ENCODE measurements around the gene H6PD. TPM values are rescaled to one million over a fixed set of nuclear protein-coding genes. Genes with fewer than 3 reads are reported as not detected.

Gene H6PD
- polyA plus RNA-seq, 1 donor (not counting 4 experiments of a cell fraction or from before 2014, with no cell fraction given) = 3.3 TPM

- FAIRE-seq (no peak), DNase-seq (ENCODE audit: low read depth, low spot score) (no peak)
- Histone ChIP-seq H3K79me2 (ENCODE audit: control insufficient read depth, insufficient read depth, low read length) (no peaks in the 10 kb centered on the region), H3K9me1 (ENCODE audit: control insufficient read depth, extremely low read depth, insufficient read depth, low read length) (no peaks in the 10 kb centered on the region), H3K36me3 (ENCODE audit: control insufficient read depth in 2 of 2, extremely low read depth in 1 of 2, insufficient read depth in 2 of 2, low read length in 2 of 2) (no peaks in the 10 kb centered on the region), H3K27me3 (ENCODE audit: control insufficient read depth, extremely low read depth, insufficient read depth, low read length) (no peaks in the 10 kb centered on the region), H4K20me1 (ENCODE audit: control insufficient read depth, extremely low read depth, insufficient read depth, low read length) (no peaks in the 10 kb centered on the region), H3K4me1 (ENCODE audit: control insufficient read depth, extremely low read depth, insufficient read depth, low read length) (peaks cover 16% of the 10 kb centered on the region), H3K9me3 (ENCODE audit: control insufficient read depth, low read depth, low read length) (no peaks in the 10 kb centered on the region), H2AFZ (ENCODE audit: control insufficient read depth, low read length) (no peak overlapping the region), H3K4me2 (ENCODE audit: control insufficient read depth, extremely low read depth, insufficient read depth, low read depth, low read length) (no peak overlapping the region), H3K27ac (ENCODE audit: control insufficient read depth, insufficient read depth, low read length) (no peak overlapping the region), H3K9ac (ENCODE audit: control insufficient read depth, extremely low read depth, insufficient read depth, low read length) (no peak overlapping the region), H3K4me3 (ENCODE audit: control insufficient read depth in 2 of 3, extremely low read depth in 1 of 3, insufficient read depth in 2 of 3, low read depth in 1 of 3, low read length in 3 of 3) (no peak overlapping the region)
- TF ChIP-seq EZH2 (IDR thresholded peaks at IDR 0.05; ENCODE audit: low read length) (no peak), CTCF (optimal IDR thresholded peaks at IDR 0.05 in 1 of 3, IDR thresholded peaks at IDR 0.05 in 1 of 3, conservative IDR thresholded peaks at IDR 0.05 in 1 of 3; ENCODE audit: extremely low read depth in 1 of 3, insufficient read depth in 2 of 3, low read length in 3 of 3) (no peak)
- dilution Hi-C loops (cut with MboI; ENCODE audit: extremely low pct_ligation_motif_present, low sequenced_read_pairs) = no loop called here
These were observed 27.5 kb upstream of the H6PD start for GRCh38 chr1:9207086-9207485.

GRCh38 chr1:9207715-9208114, 26.9 kb upstream of the H6PD start:
- Histone ChIP-seq H2AFZ (ENCODE audit: control insufficient read depth, low read length) (no peak overlapping the region), H3K4me3 (ENCODE audit: control insufficient read depth in 2 of 3, extremely low read depth in 1 of 3, insufficient read depth in 2 of 3, low read depth in 1 of 3, low read length in 3 of 3) (no peak overlapping the region), H3K79me2 (ENCODE audit: control insufficient read depth, insufficient read depth, low read length) (no peaks in the 10 kb centered on the region), H3K27ac (ENCODE audit: control insufficient read depth, insufficient read depth, low read length) (no peak overlapping the region), H3K9me3 (ENCODE audit: control insufficient read depth, low read depth, low read length) (no peaks in the 10 kb centered on the region), H3K9ac (ENCODE audit: control insufficient read depth, extremely low read depth, insufficient read depth, low read length) (no peak overlapping the region), H3K36me3 (ENCODE audit: control insufficient read depth in 2 of 2, extremely low read depth in 1 of 2, insufficient read depth in 2 of 2, low read length in 2 of 2) (no peaks in the 10 kb centered on the region), H3K27me3 (ENCODE audit: control insufficient read depth, extremely low read depth, insufficient read depth, low read length) (no peaks in the 10 kb centered on the region), H3K4me2 (ENCODE audit: control insufficient read depth, extremely low read depth, insufficient read depth, low read depth, low read length) (no peak overlapping the region), H4K20me1 (ENCODE audit: control insufficient read depth, extremely low read depth, insufficient read depth, low read length) (no peaks in the 10 kb centered on the region), H3K4me1 (ENCODE audit: control insufficient read depth, extremely low read depth, insufficient read depth, low read length) (peaks cover 9% of the 10 kb centered on the region), H3K9me1 (ENCODE audit: control insufficient read depth, extremely low read depth, insufficient read depth, low read length) (no peaks in the 10 kb centered on the region)
- DNase-seq (ENCODE audit: low read depth, low spot score) (no peak), FAIRE-seq (no peak)
- dilution Hi-C loops (cut with MboI; ENCODE audit: extremely low pct_ligation_motif_present, low sequenced_read_pairs) = no loop called here
- no peak for TF ChIP-seq EZH2 (IDR thresholded peaks at IDR 0.05; ENCODE audit: low read length)
- TF ChIP-seq CTCF (optimal IDR thresholded peaks at IDR 0.05 in 1 of 3, IDR thresholded peaks at IDR 0.05 in 1 of 3, conservative IDR thresholded peaks at IDR 0.05 in 1 of 3; ENCODE audit: extremely low read depth in 1 of 3, insufficient read depth in 2 of 3, low read length in 3 of 3) = no peak

Measured in keratinocyte (primary cell).